Cerebellar nuclear complex (tissue), 1 donor: ENCODE measurements around the gene EFCAB6.

Source experiments
- DNase-seq, 2 experiments: peaks; one replicate each; lab custom pipeline; 2025; lab: John Stamatoyannopoulos, UW

EFCAB6 gene

DNA sequence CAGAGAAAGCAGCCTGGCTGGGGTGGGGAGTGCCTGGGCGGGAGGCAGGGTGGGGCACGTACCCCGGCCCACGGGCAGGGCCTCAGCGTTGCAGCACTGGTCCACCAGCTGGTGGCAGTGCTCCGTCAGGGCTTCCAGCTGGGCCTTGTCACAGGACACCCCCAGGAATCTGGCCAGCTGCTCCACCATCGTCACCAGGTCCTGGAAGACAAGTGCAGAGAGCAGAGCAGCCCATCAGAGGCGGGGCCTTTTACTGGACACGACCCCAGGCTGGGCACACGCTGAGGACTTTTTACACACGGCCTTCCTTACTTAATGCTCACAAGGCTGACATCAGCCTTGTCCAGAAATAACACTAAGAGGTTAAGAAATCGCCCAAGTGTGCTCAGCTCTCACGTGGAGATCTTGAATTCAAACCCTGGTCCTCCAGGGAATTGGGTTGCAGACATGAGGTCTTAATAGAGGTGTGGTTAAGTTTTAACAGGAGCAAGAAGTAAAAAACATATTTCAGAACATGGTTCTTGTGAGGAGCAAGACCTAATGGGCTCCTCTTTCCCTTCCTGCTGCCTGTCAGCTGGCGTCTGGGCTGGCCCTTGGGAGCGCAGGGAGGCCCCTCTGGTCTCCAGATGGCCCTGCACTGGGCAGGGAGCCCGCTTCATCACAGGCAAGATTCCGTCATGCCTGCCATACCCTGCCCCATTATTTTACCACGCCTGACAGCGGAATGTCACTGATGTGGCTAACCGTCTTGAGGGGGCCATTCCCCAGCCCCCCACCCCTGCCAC, 17.1 kb upstream of the EFCAB6 start:
- DNase-seq: no peak

DNA sequence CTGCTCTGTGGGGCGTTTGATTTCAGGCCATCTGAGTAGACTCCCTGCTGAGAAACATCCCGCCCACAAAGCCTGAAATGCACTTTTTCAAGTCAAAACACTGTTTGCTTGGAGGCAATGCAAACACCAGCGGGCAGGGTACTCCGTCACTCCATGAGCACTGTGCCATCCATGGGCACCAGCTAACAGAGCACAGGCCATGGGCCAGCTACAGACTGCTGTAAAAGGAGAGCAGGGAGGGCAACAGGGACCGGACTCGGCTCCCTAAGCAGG, 16.6 kb upstream of the EFCAB6 start:
- no peak for DNase-seq

- no peak for DNase-seq
These were observed 16.0 kb upstream of the EFCAB6 start for GRCh38 chr22:43827926-43828724.

GRCh38 chr22:43827003-43827735, 15.1 kb upstream of the EFCAB6 start:
- DNase-seq: no peak

GRCh38 chr22:43826142-43827002, 14.3 kb upstream of the EFCAB6 start:
- DNase-seq: no peak

- no peak for DNase-seq
These were observed 13.5 kb upstream of the EFCAB6 start for GRCh38 chr22:43825651-43826050.

DNA sequence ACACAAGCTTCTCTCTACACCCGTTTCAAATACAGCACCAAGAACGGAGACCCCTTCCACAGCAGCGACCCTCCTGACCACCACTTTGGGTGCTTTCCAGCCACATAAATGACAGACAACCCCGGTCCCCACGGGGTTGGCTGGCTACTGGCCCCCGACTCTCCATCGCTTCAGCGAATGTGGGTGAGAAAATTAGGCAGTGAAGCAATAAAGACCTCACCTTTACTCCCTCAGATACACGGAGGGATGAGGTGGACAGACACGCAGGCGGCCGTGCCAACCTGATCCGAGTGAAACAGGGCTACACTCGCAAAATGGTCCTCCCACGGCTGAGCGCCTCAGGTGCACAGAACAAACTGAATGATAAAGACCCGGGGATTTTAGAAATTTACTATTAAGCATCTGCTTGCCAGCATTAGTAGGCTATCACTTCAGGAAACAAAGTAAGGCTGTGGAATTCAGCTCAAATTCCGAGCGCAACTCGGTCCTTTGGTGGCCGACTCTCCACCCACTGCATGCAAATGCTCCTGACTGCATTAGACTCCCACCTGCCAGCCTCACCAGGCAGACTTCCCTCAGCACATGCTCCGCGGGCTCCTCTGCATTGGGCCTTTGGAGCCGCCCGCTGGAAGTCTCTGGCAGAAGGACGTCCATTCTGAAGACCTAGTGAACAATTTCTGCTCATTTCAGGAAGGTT, 12.8 kb upstream of the EFCAB6 start:
- no peak for DNase-seq

DNA sequence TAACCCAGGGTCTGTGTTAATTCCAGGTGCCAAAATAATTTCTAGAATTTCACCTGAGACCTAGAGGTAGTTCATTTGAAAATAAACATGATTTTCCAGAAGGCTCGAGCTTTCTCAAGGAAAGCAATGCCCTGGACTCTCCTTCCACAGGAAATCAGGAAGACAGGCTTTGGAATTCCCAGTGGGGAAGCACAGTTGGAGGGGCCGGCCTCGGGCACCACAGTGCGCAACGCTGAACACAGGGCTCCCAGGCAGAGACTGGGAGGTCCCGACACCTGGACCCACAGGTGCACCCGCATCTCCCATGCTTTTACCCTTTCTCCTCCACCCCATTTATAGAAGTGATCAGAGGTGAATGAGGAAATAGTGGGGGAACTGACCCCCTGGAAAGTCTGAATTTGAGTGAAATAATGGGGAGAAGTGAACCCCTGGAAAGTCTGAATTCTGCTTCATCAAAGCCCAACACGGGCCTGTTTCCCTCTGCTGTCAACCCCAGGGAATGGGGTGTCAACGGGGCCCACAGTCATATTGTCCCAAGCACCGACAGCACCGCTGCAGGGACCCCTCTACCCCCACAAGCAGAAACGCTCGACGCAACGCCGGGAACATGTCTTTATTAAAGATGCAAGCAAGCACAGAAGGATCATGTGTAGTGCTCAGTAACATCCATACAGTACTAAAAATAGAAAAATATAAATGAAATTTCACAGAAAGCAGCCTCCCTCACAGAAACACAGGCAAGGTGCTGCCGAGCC, 12.0 kb upstream of the EFCAB6 start:
- no peak for DNase-seq

GRCh38 chr22:43823353-43823908, 11.3 kb upstream of the EFCAB6 start:
- no peak for DNase-seq

GRCh38 chr22:43821606-43822425, 9.7 kb upstream of the EFCAB6 start:
- no peak for DNase-seq

DNA sequence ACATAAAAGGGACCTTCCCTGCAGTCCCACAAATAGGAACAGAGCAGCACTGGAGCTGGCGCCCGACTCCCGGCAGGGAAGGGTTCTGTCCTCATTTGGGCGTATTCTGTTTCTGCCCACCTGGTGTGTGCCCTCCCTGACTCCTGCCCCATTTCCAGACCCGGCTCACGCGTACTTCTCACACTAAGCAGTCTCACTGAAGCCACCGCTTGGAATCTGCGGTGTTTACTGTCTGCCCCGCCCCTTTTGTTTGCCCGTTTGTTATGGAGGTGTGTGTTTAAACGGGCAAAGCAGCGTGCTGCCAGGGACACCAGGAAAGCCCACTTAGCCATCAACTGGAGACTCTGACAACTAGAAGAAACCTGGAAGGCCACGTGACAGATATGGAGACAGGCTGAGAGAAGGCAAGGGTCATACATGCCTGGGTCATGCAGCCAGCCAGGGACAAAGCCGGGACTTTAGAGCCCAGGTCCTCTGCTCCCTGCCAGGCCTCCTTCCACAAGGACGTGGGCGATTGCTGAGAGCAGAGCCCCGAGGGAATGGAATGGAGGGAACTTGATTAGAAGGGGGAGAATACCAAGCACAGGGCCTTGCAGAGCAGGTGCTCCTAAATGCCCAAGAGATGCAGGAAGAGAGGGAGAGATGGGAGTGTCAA, 8.7 kb upstream of the EFCAB6 start:
- DNase-seq: no peak

DNA sequence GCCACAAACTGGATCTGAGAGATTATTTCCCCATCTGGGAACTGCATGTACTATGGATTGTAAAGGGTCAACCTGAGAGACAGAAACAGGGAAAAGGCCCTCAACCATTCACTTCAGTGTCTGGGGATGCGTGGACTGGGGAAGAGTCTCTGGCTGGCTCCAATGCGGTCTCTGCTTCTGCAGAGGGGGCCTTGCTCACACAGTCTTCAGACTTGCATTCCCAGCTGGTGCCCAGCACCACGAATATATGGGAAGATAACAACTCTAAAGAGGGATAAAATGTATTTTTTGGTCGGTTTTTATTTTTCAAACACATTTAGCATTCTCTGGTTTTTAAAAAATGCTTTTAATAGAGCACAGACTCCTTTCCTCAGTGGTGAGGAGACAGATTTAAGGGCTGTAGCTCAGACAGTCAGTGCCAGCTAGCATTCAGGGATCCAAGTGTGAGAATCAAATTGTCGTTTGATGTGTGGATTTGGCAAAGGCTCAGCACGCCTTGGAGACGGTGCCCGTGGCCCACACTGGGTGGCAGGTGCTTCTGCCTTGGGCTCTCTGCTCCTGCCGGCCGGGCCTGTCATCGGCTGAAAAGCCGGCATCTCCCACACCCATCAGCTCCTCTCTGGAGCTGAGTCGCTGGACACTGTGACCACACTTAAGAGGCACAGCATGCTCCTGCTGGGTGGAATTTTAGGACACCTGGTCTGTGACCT, 8.0 kb upstream of the EFCAB6 start:
- no peak for DNase-seq

DNA sequence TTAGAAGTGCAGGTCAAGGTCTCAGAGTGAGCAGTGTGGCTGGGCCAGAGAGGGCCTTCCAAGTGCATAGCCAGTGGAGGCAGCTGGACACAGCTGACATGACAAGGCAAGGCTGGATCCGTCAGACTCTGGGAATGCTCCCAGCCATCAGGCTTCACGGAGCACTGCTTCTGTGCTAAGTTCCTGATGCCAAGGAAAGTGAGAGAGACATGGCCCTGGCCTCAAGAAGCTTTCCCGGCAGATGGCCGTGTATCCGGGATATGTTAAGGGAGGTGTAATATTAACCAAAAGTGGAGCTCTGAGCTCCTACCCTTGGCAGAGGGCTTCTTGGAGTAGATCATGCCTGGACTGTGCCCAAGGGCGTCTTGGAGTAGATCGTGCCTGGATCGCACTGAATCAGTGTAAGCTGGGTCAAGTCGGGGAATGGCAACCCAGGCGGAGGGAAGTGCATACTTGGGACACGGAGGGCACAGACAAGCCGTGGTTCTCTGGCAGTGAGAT, 7.4 kb upstream of the EFCAB6 start:
- DNase-seq: no peak

DNA sequence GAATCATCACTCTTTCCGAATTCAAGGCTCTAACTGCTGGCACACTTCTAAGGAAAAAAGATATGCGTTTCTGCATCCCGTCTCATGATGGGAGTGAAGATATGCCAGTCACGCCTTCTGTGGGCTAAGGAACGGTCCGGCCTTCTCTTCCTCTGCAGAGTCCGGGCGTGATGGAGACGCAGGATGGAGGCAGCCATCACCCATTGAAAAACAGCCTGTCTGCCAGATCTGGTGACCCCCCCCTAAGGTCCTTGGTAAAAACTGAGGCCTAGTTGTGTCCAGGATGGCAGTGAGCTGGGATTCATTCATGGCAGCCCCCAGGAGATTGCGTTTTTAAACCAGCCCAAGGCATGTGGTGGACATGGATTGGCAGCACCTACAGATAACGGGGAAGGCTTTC, 6.9 kb upstream of the EFCAB6 start:
- DNase-seq: no peak

DNA sequence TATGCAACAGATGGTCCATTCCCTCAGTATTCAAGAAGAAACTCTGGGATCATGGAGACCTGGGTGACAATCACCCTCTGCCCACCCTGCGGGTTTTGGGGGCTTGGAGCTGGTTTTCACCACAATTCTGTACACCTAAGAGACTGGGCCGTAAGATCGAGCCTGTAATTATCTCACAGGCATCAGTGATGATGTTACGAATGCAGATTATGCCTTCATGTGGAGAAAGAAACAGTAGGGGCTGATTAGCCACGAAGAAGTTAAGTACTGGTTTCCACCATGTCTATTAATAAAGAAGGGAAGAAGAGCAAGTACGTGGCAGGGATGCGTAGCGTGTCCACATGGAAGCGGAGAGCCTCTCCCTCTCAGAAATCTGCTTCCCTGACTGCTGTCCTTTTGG, 5.3 kb upstream of the EFCAB6 start:
- no peak for DNase-seq

DNA sequence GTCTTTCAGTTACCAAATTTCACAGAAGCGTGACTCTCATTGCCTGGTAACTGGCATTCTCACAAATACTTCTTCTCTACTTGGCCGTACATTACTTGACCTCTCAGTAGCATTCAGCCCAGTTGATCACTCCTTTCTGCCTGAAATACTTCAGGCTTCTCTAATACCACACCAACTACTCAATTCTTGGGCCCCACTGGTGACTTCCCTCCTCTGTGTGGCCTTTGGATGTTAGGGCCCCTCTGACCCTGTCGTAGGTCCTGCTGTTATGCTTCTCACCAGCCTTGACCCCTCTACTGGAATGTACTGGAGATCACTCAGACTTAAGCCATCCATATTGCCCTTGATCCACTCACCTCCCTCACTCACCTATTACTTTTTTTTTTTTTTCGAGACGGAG, 2.2 kb upstream of the EFCAB6 start:
- DNase-seq: no peak

DNA sequence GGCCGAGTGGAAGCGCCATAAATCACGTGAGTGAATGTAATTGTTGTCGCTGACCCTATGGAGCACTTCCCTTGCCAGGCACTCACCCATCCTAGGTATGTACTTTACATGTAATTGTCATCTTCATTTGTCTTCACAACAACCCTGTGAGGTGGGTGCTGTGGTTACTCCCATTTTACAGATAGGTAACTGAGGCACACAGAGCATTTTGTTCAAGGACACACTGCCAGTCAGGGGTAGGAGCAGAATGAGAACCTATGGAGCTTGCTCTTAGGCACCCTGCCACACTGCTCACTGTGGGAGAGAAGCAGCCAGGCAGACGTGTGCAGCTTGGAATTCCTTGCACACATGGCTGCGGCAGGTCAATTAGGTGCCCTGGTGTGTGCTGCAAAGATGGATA, 785 bp upstream of the EFCAB6 start:
- no peak for DNase-seq

DNA sequence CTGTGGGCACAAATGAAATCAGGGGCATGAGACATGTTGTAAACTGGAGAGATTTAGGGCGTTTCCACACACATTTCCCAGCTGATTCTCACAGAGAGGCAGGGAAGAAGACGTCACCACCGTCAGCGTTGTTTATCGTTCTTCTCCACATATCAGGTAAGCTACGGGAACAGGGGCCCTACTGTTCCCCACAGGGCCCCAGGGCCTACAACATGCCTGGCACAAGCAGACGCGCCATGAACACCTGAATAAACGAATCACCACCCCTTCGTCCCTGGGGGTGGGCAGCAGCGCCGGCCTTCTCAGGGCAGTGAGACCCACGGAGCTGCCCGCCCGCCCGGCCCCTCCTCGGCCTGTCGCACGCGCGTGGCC, 342 bp downstream of the EFCAB6 start:
- DNase-seq: no peak
